Hypothalamus (tissue), 51 donors: ENCODE results near the gene CCDC40.

Source experiments
- DNase-seq, 51 donors: peaks; one replicate each; lab custom pipeline; 2025; lab: John Stamatoyannopoulos, UW

The CCDC40 gene

DNA sequence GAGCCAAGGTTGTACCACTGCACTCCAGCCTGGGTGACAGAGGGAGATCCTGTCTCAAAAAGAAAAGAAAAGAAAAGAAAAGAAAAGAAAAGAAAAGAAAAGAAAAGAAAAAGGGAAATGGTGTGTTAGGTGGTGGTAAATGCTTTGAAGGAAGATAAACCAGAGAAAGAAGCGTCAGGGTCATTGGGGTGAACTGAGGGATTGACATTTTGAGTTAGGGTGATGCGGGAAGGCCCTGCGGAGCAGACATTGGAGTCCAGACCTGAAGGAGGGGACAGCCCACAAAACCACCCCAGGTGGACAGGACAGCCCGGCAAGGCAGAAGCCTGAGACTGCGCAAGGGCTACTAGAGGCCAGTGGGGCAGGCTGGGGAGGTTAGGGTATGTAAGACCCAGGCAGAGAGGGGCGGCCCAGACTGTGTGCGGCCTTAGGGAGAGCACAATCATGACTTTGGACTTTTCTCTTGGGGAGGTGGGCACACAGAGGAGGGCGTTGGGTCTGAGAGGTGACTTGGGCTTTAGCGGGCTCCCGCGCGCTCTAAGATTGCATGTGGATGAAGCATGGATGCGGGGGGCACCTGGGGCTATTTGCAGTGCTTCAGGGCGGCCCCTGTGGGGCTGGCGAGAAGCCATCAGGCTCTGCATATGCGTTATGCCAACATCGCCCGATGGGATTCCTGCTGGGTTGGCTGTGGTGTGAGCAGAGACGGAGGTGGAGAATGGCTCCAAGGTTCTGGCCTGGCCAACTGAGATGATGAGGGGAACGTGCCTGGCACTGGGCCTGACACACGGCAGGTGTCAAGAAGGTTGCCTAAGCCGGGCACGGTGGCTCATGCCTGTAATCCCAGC, 61.6 kb downstream of the CCDC40 start:
- no peak for DNase-seq

DNA sequence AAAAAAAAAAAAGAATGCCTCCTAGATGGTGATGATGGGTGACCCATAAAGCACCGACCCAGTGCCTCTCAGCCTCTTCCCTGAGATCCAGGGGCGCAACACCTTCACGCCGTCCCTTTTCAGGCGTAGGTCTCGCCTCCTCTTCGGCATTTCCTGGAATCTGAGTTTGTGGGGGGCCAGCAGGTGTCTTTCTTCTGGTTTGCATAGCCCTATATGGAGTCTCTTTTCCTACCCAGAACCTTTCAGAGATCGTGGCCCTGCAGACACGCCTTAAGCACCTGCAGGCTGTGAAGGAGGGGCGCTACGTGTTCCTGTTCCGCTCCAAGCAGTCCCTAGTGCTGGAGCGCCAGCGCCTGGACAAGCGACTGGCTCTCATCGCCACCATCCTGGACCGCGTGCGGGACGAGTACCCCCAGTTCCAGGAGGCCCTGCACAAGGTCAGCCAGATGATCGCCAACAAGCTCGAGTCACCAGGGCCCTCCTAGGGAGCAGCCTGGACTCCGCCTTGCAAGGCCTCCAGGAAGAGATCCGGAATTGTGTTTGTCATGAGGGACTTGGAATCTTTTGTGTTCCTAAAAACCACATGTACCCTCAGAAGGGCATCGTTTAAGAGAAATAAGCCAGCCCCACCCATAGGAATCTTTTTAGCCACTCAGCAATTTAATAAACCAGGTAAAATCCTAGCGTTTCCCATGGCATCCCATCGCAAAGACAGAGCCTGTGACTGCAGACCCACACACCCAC, 63.0 kb downstream of the CCDC40 start:
- DNase-seq = no peak

DNA sequence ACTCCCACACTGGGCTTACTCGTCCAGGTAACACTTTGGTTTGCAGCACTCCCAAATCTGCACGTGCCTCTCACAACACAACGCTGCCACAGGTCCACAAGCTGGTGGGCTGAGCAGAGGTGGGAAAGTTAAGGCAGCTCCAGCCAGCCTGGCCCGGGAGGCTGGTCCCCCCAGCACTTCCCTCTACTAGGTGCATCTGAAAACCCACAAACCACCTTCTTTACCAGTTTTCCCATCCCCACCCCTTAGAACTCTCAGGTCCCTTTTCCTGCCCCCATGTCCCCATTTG, 63.5 kb downstream of the CCDC40 start:
- no peak for DNase-seq

DNA sequence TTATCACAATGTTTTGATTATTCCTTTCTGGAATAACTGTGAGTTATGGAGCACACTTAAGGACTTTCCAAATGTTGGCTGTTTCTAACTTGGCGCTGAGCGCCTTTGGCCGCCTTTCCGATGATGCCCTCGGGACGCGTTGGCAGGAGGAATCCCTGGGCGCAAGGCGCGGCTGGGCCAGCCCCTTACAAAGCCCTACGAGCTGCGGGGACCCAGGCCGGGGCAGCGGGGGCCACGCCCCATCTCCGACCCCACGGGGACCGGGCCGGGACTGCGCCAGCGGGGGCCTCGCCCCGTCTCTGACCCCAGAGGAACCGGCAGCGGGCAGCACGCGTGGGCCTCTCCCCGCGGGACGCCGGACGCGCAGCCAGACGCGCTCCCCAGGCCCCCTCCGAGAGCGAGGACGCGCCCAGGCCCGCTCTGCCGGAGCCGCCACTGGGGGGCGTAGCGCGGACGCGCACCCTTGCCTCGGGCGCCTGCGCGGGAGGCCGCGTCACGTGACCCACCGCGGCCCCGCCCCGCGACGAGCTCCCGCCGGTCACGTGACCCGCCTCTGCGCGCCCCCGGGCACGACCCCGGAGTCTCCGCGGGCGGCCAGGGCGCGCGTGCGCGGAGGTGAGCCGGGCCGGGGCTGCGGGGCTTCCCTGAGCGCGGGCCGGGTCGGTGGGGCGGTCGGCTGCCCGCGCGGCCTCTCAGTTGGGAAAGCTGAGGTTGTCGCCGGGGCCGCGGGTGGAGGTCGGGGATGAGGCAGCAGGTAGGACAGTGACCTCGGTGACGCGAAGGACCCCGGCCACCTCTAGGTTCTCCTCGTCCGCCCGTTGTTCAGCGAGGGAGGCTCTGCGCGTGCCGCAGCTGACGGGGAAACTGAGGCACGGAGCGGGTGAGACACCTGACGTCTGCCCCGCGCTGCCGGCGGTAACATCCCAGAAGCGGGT, 64.8 kb downstream of the CCDC40 start, which contains the start of gene GAA:
GAA (plus strand) TSS at position 571 of the 935 bp plus-strand sequence. CDS start 3,006 bp downstream, outside the sequence.
- peak in 50 of 51 donors; percentile 21 to 91 (median 74) for DNase-seq

DNA sequence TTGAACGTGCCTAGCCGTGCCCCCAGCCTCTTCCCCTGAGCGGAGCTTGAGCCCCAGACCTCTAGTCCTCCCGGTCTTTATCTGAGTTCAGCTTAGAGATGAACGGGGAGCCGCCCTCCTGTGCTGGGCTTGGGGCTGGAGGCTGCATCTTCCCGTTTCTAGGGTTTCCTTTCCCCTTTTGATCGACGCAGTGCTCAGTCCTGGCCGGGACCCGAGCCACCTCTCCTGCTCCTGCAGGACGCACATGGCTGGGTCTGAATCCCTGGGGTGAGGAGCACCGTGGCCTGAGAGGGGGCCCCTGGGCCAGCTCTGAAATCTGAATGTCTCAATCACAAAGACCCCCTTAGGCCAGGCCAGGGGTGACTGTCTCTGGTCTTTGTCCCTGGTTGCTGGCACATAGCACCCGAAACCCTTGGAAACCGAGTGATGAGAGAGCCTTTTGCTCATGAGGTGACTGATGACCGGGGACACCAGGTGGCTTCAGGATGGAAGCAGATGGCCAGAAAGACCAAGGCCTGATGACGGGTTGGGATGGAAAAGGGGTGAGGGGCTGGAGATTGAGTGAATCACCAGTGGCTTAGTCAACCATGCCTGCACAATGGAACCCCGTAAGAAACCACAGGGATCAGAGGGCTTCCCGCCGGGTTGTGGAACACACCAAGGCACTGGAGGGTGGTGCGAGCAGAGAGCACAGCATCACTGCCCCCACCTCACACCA, 65.7 kb downstream of the CCDC40 start:
- peak in 5 of 51 donors; percentile 21 to 56 (median 31) for DNase-seq

DNA sequence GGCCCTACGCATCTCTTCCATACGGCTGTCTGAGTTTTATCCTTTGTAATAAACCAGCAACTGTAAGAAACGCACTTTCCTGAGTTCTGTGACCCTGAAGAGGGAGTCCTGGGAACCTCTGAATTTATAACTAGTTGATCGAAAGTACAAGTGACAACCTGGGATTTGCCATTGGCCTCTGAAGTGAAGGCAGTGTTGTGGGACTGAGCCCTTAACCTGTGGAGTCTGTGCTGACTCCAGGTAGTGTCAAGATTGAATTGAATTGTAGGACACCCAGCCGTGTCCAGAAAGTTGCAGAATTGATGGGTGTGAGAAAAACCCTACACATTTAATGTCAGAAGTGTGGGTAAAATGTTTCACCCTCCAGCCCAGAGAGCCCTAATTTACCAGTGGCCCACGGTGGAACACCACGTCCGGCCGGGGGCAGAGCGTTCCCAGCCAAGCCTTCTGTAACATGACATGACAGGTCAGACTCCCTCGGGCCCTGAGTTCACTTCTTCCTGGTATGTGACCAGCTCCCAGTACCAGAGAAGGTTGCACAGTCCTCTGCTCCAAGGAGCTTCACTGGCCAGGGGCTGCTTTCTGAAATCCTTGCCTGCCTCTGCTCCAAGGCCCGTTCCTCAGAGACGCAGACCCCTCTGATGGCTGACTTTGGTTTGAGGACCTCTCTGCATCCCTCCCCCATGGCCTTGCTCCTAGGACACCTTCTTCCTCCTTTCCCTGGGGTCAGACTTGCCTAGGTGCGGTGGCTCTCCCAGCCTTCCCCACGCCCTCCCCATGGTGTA, 66.4 kb downstream of the CCDC40 start:
- no peak for DNase-seq

DNA sequence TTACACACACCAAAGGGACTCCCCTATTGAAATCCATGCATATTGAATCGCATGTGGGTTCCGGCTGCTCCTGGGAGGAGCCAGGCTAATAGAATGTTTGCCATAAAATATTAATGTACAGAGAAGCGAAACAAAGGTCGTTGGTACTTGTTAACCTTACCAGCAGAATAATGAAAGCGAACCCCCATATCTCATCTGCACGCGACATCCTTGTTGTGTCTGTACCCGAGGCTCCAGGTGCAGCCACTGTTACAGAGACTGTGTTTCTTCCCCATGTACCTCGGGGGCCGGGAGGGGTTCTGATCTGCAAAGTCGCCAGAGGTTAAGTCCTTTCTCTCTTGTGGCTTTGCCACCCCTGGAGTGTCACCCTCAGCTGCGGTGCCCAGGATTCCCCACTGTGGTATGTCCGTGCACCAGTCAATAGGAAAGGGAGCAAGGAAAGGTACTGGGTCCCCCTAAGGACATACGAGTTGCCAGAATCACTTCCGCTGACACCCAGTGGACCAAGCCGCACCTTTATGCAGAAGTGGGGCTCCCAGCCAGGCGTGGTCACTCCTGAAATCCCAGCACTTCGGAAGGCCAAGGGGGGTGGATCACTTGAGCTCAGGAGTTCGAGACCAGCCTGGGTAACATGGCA, 67.1 kb downstream of the CCDC40 start:
- no peak for DNase-seq

DNA sequence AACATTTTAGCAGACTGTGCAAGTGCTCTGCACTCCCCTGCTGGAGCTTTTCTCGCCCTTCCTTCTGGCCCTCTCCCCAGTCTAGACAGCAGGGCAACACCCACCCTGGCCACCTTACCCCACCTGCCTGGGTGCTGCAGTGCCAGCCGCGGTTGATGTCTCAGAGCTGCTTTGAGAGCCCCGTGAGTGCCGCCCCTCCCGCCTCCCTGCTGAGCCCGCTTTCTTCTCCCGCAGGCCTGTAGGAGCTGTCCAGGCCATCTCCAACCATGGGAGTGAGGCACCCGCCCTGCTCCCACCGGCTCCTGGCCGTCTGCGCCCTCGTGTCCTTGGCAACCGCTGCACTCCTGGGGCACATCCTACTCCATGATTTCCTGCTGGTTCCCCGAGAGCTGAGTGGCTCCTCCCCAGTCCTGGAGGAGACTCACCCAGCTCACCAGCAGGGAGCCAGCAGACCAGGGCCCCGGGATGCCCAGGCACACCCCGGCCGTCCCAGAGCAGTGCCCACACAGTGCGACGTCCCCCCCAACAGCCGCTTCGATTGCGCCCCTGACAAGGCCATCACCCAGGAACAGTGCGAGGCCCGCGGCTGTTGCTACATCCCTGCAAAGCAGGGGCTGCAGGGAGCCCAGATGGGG, 68.0 kb downstream of the CCDC40 start:
- DNase-seq = peak in 3 of 51 donors; percentile 9 to 23 (median 15)

DNA sequence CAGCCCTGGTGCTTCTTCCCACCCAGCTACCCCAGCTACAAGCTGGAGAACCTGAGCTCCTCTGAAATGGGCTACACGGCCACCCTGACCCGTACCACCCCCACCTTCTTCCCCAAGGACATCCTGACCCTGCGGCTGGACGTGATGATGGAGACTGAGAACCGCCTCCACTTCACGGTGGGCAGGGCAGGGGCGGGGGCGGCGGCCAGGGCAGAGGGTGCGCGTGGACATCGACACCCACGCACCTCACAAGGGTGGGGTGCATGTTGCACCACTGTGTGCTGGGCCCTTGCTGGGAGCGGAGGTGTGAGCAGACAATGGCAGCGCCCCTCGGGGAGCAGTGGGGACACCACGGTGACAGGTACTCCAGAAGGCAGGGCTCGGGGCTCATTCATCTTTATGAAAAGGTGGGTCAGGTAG, 68.5 kb downstream of the CCDC40 start:
- no peak for DNase-seq

DNA sequence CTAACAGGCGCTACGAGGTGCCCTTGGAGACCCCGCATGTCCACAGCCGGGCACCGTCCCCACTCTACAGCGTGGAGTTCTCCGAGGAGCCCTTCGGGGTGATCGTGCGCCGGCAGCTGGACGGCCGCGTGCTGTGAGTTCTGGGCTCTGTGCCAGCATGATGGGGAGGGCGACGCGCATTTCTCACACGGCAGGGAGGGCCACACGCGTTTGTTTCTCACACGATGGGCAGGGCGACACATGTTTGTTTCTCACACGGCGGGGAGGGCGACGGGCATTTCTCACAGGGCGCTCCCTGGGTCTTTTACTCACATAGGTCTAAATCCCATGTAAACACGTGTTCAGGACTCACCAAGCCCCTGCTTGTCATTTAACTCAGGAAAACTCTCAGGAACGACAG, 69.3 kb downstream of the CCDC40 start:
- DNase-seq = peak in 27 of 51 donors; percentile 5 to 69 (median 32)

DNA sequence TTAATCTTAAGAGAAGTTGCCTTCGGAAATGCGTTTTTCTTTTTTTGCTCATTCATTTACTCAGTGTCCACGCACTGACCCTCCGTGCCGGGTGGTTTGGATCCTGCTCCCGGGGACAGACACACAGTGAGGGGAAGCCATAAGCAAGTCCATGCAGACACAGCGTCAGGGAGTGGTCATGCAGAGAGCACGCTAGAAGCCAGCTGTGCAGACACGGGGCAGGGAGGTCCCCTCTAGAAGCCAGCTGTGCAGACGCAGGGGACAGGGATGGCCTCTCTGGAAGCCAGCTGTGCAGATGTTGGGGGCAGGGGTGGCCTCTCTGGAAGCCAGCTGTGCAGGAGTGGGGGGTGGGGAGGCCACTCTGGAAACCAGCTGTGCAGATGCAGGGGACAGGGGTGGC, 69.7 kb downstream of the CCDC40 start:
- no peak for DNase-seq

DNA sequence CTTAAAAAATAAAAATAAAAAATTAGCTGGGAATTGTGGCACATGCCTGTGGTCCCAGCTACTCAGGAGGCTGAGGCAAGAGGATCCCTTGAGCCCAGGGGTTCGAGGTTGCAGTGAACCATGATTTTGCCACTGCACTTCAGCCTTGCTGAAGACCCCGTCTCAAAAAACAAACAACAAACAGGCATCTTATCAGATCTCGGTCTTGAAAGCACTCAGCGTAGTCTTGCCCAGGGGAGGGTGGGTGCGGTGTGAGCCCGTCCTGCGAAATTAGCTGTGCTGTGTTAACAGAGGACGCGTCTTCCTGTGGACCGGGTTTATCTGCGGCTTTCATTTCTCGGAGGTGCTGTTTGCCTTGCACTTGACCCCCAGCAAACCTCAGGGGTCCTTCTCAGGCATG, 70.3 kb downstream of the CCDC40 start:
- no peak for DNase-seq

DNA sequence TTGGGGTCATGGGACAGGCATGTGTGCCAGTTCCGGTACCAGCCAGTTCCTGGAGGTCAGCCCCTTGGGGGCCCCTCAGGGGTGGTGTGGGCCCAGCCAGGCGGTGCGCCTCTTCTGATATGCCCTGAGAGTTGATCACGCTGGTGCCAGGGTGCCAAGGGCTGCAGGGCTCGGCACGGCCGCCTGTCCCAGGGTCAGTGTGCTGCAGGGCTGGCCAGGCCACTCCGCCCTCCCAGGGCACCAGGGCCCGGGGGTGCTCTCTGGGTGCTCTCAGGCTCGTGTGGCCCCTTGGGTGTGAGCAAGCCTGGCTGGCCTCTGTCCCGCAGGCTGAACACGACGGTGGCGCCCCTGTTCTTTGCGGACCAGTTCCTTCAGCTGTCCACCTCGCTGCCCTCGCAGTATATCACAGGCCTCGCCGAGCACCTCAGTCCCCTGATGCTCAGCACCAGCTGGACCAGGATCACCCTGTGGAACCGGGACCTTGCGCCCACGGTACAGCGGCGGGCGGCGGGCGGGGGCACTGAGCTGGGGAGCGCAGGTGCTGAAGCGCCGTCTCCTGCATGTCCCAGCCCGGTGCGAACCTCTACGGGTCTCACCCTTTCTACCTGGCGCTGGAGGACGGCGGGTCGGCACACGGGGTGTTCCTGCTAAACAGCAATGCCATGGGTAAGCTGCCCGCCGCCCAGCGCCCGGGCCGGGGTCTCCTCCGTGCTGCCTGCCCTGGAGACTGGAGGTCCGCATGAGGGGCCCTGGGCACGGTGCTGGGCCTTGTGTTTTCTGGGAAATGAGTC, 71.0 kb downstream of the CCDC40 start:
- DNase-seq = no peak

DNA sequence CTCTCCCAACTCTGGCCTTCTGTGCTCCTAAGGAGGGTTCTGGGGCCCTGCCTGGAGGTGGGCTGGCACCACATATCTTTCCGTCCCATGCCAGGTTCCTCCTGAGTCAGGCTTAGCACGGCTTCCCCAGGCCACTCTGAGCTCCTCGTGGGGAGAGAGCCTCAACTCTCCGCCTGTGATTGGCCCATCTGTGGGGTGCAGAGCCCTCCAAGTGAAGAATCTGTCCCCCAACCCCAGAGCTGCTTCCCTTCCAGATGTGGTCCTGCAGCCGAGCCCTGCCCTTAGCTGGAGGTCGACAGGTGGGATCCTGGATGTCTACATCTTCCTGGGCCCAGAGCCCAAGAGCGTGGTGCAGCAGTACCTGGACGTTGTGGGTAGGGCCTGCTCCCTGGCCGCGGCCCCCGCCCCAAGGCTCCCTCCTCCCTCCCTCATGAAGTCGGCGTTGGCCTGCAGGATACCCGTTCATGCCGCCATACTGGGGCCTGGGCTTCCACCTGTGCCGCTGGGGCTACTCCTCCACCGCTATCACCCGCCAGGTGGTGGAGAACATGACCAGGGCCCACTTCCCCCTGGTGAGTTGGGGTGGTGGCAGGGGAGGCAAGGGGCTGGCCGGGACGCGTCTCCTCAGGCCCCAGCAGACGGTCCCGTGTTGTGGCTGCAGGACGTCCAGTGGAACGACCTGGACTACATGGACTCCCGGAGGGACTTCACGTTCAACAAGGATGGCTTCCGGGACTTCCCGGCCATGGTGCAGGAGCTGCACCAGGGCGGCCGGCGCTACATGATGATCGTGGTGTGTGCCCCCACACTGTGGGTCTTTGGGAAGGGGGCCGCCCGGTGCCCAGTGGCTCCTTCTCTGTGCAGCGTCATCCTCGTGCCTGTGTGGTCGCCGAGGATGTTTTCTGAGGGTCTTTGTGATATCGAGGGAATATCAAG, 71.9 kb downstream of the CCDC40 start:
- no peak for DNase-seq

DNA sequence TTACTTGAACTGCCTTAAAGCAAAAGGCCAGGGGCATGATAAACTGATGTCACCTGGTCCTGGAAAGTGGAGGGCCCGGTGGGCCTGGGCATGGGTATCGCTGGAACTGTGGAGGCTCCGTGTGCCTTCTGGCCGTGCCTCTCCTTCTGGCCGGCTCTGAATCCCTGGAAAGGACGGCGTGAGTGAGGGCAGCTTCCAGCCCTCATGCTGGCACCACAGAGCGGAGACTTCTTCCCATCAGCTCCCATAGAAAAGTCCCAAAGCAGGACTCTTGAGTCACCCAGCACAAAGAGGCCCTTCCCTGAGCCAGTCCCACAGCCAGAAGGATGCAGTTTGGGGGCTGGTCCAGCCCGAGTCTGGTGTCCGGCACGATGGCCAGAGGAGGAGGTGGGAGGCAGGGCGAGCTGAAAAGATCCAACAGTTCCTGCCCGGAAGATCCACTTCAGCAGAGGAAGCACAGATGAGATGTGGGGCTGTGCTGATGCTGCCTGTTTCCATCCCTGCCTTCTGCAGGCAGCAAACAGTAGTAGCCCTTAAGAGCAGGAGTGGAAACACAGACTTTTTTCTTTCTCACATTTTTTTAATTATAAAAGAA, 72.7 kb downstream of the CCDC40 start:
- DNase-seq = no peak
